ENCODE data around the gene PRSS8. TPM values are rescaled to one million over a fixed set of nuclear protein-coding genes. Genes with fewer than 3 reads are reported as not detected.
"Not testable (repeated sequence)": the region's sequence is repeated elsewhere in the genome, so short reads cannot be mapped to it uniquely, and the experiment has no call there.

PRSS8 gene
- polyA plus RNA-seq, 1 donor from 2014 or later: not detected

DNA sequence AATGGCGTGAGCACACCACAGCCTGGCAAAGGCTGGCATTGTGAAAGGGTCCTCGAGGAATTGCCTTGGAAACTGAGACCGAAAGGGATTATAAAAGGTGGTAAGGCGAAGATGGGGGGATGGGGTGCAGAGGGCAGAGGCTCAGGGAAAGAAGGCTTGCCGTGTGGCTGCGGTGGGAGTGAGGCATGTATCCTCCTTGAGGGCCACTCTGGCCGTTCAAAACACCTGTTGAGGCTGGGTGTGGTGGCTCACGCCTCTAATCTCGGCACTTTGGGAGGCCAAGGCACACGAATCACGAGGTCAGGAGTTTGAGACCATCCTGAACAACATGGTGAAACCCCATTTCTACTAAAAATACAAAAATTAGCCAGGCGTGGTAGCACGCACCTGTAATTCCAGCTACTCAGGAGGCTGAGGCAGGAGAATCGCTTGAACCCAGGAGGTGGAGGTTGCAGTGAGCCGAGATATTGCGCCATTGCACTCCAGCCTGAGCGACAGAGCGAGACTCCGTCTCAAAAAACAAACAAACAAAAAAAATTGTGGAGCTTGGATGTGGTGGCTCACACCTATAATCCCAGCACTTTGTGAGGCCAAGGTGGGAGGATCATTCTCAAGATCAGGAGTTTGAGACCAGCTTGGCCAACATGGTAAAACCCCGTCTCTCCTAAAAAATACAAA is 1.4 kb upstream of the PRSS8 start:
- H3K9me3 Mint-ChIP-seq, H3K36me3 Mint-ChIP-seq, H3K27me3 Mint-ChIP-seq, H3K4me1 Mint-ChIP-seq, H3K27ac Mint-ChIP-seq: not testable (repeated sequence)
- H3K4me3 Mint-ChIP-seq: peak overlapping the region in 1 of 4 donors; percentile 47

DNA sequence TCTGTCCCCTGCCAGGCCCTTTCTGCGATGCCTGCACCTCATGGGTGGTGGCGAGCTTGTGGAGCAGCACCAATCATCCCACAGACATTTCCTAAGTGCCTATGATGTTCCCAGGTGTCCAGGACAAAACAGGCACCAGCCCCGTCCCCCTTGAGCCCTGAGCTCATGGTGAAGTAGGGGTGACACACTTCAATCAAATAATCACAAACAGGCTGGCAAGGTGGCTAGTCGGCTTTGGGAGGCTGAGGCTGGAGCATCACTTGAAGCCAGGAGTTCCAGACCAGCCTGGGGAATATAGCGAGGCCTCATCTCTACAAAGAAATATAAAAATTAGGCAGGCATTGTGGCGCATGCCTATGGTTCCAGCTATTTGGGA is 748 bp upstream of the PRSS8 start:
- Mint-ChIP-seq H3K27me3 (no peaks in the 10 kb centered on the region), H3K4me1 (peaks cover 0 to 3% (median 0%) of the 10 kb centered on the region in 3 donors), H3K9me3 (no peaks in the 10 kb centered on the region), H3K4me3 (peak overlapping the region in 1 of 4 donors; percentile 47), H3K36me3 (no peaks in the 10 kb centered on the region), H3K27ac (no peak overlapping the region)

- Mint-ChIP-seq H3K4me3 (no peak overlapping the region), H3K27me3 (no peaks in the 10 kb centered on the region), H3K36me3 (no peaks in the 10 kb centered on the region), H3K4me1 (no peaks in the 10 kb centered on the region), H3K9me3 (no peaks in the 10 kb centered on the region), H3K27ac (no peak overlapping the region)
Measured at GRCh38 chr16:31134625-31135534, 647 bp downstream of the PRSS8 start.

DNA sequence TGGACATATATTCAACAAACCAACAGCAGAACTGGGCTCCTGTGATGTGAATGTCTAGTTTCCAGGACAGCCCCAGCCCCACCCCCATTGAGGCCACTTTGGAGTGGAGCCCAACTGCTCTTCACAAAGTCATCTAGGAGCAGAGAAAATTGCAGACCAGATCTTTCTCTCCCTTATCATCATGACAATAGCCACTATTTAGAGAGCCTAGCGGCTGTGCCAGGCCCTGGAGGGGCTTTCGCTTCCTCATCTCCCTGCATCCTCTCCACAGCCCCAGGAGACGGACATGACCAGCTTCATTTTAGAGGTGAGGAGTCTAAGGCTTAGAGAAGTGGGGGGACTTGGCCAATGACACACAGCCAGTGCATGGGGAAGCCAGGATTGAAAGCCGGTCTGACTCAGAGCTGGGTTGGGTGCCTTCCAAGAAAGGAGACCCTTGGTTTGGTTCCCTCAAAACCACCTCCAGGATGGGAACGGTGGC is 1.4 kb downstream of the PRSS8 start:
- no peak overlapping the region for H3K4me3 Mint-ChIP-seq
- H3K4me1 Mint-ChIP-seq: no peaks in the 10 kb centered on the region
- H3K27ac Mint-ChIP-seq: no peak overlapping the region
- H3K36me3 Mint-ChIP-seq: no peaks in the 10 kb centered on the region
- H3K27me3 Mint-ChIP-seq: no peaks in the 10 kb centered on the region
- no peaks in the 10 kb centered on the region for H3K9me3 Mint-ChIP-seq

DNA sequence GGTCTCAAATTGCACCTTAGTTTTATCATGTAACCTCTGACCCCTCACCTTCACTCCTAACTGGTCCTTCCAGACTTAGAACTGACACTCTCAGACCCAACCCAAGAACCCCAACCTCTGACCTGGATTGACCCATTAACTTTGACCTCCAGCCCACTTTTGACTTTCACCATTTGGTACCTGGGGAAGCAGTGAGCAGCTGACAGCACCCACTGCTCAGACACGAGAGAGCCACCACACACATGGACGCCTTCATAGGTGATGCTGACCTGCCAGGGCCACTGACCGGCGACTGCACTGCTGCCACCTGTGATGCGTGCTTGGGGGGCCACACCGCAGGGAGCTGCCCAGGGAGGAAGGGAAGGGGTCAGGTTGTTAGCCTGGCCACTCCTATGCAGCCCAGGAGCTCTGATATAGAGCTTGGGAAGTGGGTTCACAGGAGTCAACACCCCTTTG is 2.5 kb downstream of the PRSS8 start:
- Mint-ChIP-seq H3K9me3 (no peaks in the 10 kb centered on the region), H3K36me3 (no peaks in the 10 kb centered on the region), H3K27me3 (no peaks in the 10 kb centered on the region), H3K4me3 (no peak overlapping the region), H3K27ac (peak overlapping the region in 1 of 3 donors; percentile 31), H3K4me1 (no peaks in the 10 kb centered on the region)

- H3K9me3 Mint-ChIP-seq: no peaks in the 10 kb centered on the region
- H3K27ac Mint-ChIP-seq: peak overlapping the region in 1 of 3 donors; percentile 31
- H3K4me1 Mint-ChIP-seq: no peaks in the 10 kb centered on the region
- no peaks in the 10 kb centered on the region for H3K27me3 Mint-ChIP-seq
- no peak overlapping the region for H3K4me3 Mint-ChIP-seq
- no peaks in the 10 kb centered on the region for H3K36me3 Mint-ChIP-seq
Measured at GRCh38 chr16:31132303-31132979, 3.1 kb downstream of the PRSS8 start.

DNA sequence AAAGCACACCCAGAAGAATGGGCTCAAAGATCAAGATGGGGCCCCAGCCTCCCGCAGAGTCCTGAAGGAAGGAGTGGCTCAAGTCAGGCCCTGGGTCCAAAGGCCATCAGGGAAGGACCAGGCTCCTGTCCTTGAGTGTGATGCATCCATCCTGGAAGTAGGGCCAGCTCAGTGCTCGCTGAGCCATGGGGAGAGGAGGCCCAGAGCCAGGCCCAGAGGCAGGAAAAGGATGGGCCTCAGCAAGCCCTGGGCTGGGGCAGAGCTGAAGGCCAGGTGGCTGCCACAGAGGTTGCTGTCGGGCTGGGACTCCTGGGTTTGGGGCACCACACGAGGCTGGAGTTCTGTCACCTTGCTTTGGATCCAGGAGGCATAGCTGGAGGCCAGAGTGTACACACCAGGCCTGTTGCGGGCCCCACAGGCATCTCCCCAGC is 3.7 kb downstream of the PRSS8 start:
- H3K4me1 Mint-ChIP-seq: no peaks in the 10 kb centered on the region
- no peak overlapping the region for H3K27ac Mint-ChIP-seq
- no peaks in the 10 kb centered on the region for H3K9me3 Mint-ChIP-seq
- no peaks in the 10 kb centered on the region for H3K27me3 Mint-ChIP-seq
- no peaks in the 10 kb centered on the region for H3K36me3 Mint-ChIP-seq
- H3K4me3 Mint-ChIP-seq: no peak overlapping the region

DNA sequence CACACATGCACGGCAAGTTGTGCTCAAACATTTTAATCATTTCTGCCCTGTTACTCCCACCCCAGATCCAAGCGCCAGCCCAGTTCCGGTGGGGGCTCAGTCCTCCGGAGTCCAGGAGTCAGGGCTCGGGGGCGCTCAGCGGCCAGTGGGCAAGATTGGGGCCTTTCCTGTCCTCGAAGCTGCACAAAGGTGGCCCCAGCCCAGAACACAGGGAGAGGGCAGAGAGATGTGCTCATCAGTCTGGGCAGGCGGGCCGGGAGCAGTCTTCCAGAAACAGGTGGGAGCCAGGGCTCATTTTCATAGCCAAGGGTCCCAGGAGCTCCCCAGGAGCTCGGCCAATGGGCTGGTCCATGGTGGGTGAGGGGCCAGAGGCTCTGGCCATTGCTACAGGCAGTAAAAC is 4.1 kb downstream of the PRSS8 start:
- no peak overlapping the region for H3K4me3 Mint-ChIP-seq
- no peaks in the 10 kb centered on the region for H3K27me3 Mint-ChIP-seq
- H3K4me1 Mint-ChIP-seq: no peaks in the 10 kb centered on the region
- no peaks in the 10 kb centered on the region for H3K36me3 Mint-ChIP-seq
- H3K27ac Mint-ChIP-seq: no peak overlapping the region
- no peaks in the 10 kb centered on the region for H3K9me3 Mint-ChIP-seq

GRCh38 chr16:31130899-31131298 is 4.6 kb downstream of the PRSS8 start:
- Mint-ChIP-seq H3K4me3 (no peak overlapping the region), H3K4me1 (peaks cover 0 to under 1% (median 0%) of the 10 kb centered on the region in 3 donors), H3K27me3 (no peaks in the 10 kb centered on the region), H3K9me3 (no peaks in the 10 kb centered on the region), H3K27ac (no peak overlapping the region), H3K36me3 (no peaks in the 10 kb centered on the region)

DNA sequence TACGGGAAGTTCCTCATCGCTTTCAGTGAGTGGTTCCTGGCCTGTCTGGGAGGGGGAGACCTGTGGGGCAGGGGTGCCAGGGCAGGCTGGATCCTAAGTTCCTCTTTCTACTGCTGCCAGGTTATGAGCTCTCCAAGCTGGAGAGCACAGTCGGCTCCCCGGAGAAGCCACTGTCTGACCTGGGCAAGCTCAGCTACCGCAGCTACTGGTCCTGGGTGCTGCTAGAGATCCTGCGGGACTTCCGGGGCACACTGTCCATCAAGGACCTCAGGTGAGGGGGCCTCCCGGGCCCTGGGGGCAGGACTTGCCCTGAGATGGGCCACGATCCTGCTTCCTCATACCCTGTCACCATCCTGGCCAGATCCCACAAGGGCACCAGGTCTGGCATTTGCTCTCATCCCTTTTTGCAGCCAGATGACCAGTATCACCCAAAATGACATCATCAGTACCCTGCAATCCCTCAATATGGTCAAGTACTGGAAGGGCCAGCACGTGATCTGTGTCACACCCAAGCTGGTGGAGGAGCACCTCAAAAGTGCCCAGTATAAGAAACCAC is 5.1 kb downstream of the PRSS8 start:
- Mint-ChIP-seq H3K27ac (no peak overlapping the region), H3K4me3 (no peak overlapping the region), H3K9me3 (no peaks in the 10 kb centered on the region), H3K4me1 (peaks cover 0 to 2% (median 0%) of the 10 kb centered on the region in 3 donors), H3K27me3 (no peaks in the 10 kb centered on the region), H3K36me3 (no peaks in the 10 kb centered on the region)

- Mint-ChIP-seq H3K27ac (no peak overlapping the region), H3K27me3 (no peaks in the 10 kb centered on the region), H3K9me3 (no peaks in the 10 kb centered on the region), H3K36me3 (no peaks in the 10 kb centered on the region), H3K4me3 (no peak overlapping the region), H3K4me1 (peaks cover 0 to 2% (median 0%) of the 10 kb centered on the region in 3 donors)
Measured at GRCh38 chr16:31129568-31130335, 5.8 kb downstream of the PRSS8 start.

DNA sequence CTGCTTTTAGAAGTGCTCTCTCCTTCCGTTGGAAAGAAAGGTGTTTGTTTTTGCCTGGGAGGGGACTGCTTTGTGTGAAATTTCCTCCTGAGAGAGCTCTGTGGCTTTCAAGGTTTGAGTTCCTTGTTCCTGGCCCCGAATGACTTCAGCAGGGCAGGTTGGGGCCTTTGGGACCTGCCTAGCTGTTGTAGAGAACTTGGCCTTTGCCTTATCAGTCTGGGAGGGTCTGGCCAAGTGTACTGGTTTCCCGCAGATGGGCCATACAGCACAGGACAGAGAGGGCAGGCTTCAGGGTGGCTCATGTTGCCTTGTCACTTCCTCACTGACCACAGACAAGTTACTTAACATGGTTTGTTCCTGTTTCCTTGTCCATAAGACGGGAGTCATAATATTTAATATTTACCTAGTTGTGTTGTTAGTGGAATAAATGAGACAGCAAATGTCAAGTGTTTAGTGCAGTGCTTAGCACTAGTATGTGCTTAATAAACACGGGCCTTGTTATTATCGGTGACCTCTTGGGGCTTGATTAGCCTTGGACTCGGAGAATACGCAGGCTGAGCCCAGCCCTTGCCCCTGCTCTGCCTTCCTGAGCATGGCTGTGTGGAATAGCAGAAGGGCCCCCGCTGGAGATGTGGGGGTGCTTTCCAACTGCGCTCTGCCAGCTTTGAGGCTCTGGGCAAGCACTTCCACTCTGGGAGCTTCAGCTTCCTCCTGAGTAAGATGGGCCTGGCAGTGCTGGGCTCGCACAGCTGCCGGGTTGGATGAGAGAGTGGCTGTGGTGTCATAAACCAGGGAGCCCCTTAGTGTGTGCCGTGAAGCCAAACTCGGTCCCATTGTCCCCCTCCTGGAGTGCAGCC is 6.6 kb downstream of the PRSS8 start:
- no peaks in the 10 kb centered on the region for H3K9me3 Mint-ChIP-seq
- no peaks in the 10 kb centered on the region for H3K36me3 Mint-ChIP-seq
- H3K27ac Mint-ChIP-seq: no peak overlapping the region
- peak overlapping the region in 1 of 4 donors; percentile 78 for H3K4me3 Mint-ChIP-seq
- no peaks in the 10 kb centered on the region for H3K27me3 Mint-ChIP-seq
- H3K4me1 Mint-ChIP-seq: peaks cover 0 to 2% (median 0%) of the 10 kb centered on the region in 3 donors

GRCh38 chr16:31127182-31127581 is 8.3 kb downstream of the PRSS8 start:
- H3K27ac Mint-ChIP-seq: no peak overlapping the region
- no peaks in the 10 kb centered on the region for H3K36me3 Mint-ChIP-seq
- H3K27me3 Mint-ChIP-seq: no peaks in the 10 kb centered on the region
- H3K4me1 Mint-ChIP-seq: peaks cover 0 to 2% (median 0%) of the 10 kb centered on the region in 3 donors
- no peak overlapping the region for H3K4me3 Mint-ChIP-seq
- no peaks in the 10 kb centered on the region for H3K9me3 Mint-ChIP-seq

All from IgD-negative memory B cell (primary cell).